GM18870 (cell line): Measurements from ENCODE around the gene STK17A.

Experiments used
- ATAC-seq: cut with Tn5 transposase; IDR thresholded peaks from one replicate; pipeline ENCODE4 v1.9.1; 2021; ENCODE audit warnings: moderate library complexity; ENCODE audit not compliant: unreplicated experiment

Gene STK17A

GRCh38 chr7:43630482-43630881, 47.6 kb downstream of the STK17A start:
- no peak for ATAC-seq

- ATAC-seq: no peak
Measured at GRCh38 chr7:43631559-43631958, 48.7 kb downstream of the STK17A start.

GRCh38 chr7:43632746-43633145, 49.8 kb downstream of the STK17A start:
- no peak for ATAC-seq

- ATAC-seq: no peak
Measured at GRCh38 chr7:43634384-43634783, 51.5 kb downstream of the STK17A start.

GRCh38 chr7:43636093-43636492, 53.2 kb downstream of the STK17A start:
- no peak for ATAC-seq

- no peak for ATAC-seq
Measured at GRCh38 chr7:43637114-43637806, 54.4 kb downstream of the STK17A start.

- no peak for ATAC-seq
Measured at GRCh38 chr7:43639858-43640491, 57.1 kb downstream of the STK17A start.

- no peak for ATAC-seq
Measured at GRCh38 chr7:43640679-43641078, 57.8 kb downstream of the STK17A start.

- ATAC-seq: no peak
Measured at GRCh38 chr7:43642897-43643630, 60.2 kb downstream of the STK17A start.

- ATAC-seq: no peak
Measured at GRCh38 chr7:43643846-43644245, 60.9 kb downstream of the STK17A start.

- ATAC-seq: no peak
Measured at GRCh38 chr7:43645699-43646226, 62.9 kb downstream of the STK17A start.

GRCh38 chr7:43646603-43647338, 63.9 kb downstream of the STK17A start:
- no peak for ATAC-seq

GRCh38 chr7:43647339-43647672, 64.4 kb downstream of the STK17A start:
- ATAC-seq: no peak

GRCh38 chr7:43647673-43648472, 65.0 kb downstream of the STK17A start:
- ATAC-seq: peak; percentile 28

GRCh38 chr7:43648473-43649406, 65.8 kb downstream of the STK17A start:
- ATAC-seq: peak; percentile 46

GRCh38 chr7:43649755-43650274, 66.9 kb downstream of the STK17A start:
- ATAC-seq: peak; percentile 67

- no peak for ATAC-seq
Measured at GRCh38 chr7:43650457-43651052, 67.6 kb downstream of the STK17A start.

GRCh38 chr7:43652364-43652763, 69.5 kb downstream of the STK17A start:
- ATAC-seq: no peak

GRCh38 chr7:43653466-43653865, 70.6 kb downstream of the STK17A start:
- ATAC-seq: no peak
